H1 (cell line): Measurements from ENCODE around the gene ANKRD13B. TPM values are rescaled to one million over a fixed set of nuclear protein-coding genes. Genes with fewer than 3 reads are reported as not detected.

Experiments
- BACH1 ChIP-seq: IDR thresholded peaks from 2 replicates; pipeline ENCODE4 v1.6.1; 2012; ENCODE audit warnings: low read length, improper control_type of control experiment
- CHD7 ChIP-seq: fragments of 300-600 bp; sonication (generic); IDR thresholded peaks from 2 replicates; pipeline ENCODE4 v1.7.1; 2012; ENCODE audit warnings: low read length, moderate library complexity, mild to moderate bottlenecking, inconsistent platforms; ENCODE audit not compliant: insufficient replicate concordance
- CREB1 ChIP-seq: IDR thresholded peaks from 2 replicates; pipeline ENCODE4 v1.6.1; 2012; ENCODE audit warnings: inconsistent platforms
- KDM1A ChIP-seq: fragments of 200-600, 300-600 bp; sonication (generic); IDR thresholded peaks from 2 replicates; pipeline ENCODE4 v1.7.1; 2016; ENCODE audit warnings: mild to moderate bottlenecking, low read length, borderline replicate concordance
- RAD21 ChIP-seq, 2 experiments: IDR thresholded peaks in 1 of 2; conservative IDR thresholded peaks in 1 of 2; 2 replicates each; pipeline ENCODE4 v1.6.1; 2011; ENCODE audit warnings: low read depth in 2 of 2, low read length in 2 of 2, improper control_type of control experiment in 1 of 2, inconsistent platforms in 1 of 2, mild to moderate bottlenecking in 1 of 2, moderate library complexity in 1 of 2
- RXRA ChIP-seq: IDR thresholded peaks from 2 replicates; pipeline ENCODE4 v1.6.1; 2011; ENCODE audit warnings: low read depth, mild to moderate bottlenecking, low read length, moderate library complexity; ENCODE audit not compliant: insufficient read depth
- SP4 ChIP-seq: IDR thresholded peaks from 2 replicates; pipeline ENCODE4 v1.6.1; 2012; ENCODE audit warnings: low read length, inconsistent platforms
- polyA plus RNA-seq, 7 experiments: library from polyadenylated mRNA; depleted of rRNA in 3 of 7; stranded (reverse) in 5 of 7; unstranded in 2 of 7; fragments of >200 nt in 5 of 7; fragments of 200-250 nt in 2 of 7; gene quantifications; 1 replicate in 5 of 7; 2 replicates in 1 of 7; 4 replicates in 1 of 7; pipeline versions ENCODE4 v1.2.1 to v1.2.3, GENCODE V29; 2011 to 2013; ENCODE audit warnings: missing spikeins in 2 of 7, mixed read lengths in 2 of 7
- total RNA-seq: library from RNA; stranded (reverse); fragmentation: NEBNext Ultra II Directional; extraction: Animal tissue kit (Norgen Biotek cat#: 25700); gene quantifications from 2 replicates; pipeline ENCODE4 v1.2.1, GENCODE V29; 2021
- TF ChIP-seq, protein P1 (sequence below): IDR thresholded peaks from 2 replicates; pipeline ENCODE4 v1.6.1; 2011; ENCODE audit warnings: low read length, improper control_type of control experiment

ANKRD13B gene
- total and polyA plus RNA-seq, 2 of the 8 experiments (the other 6 are each of a cell fraction or from before 2014, with no cell fraction given) = 16.4 to 48.5 TPM

DNA sequence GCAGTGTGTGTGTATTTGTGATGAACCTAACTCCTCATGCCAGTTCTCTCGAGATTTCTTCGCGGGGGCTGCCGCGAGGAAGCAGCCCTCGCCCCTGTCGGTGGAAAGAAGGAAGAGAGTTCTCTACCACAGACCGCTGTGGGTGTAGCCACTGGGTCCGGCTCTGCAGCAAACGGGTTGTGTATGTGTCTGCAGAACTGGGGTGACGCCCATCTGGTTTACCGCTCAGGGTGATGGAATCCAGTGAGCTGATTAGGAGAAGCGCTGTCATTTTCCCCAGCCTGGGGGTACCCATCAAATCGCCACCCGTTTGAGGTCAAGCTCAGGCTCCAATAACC lies 22.1 kb downstream of the ANKRD13B start (continued):
- TF ChIP-seq CHD7 (no peak), KDM1A (no peak), CREB1 (no peak), RAD21 (IDR thresholded peaks at IDR 0.05 in 1 of 2, conservative IDR thresholded peaks at IDR 0.05 in 1 of 2; ENCODE audit: low read depth in 2 of 2, low read length in 2 of 2) (no peak), SP4 (no peak), BACH1 (no peak), RXRA (no peak)
- TF ChIP-seq, protein P1, sequence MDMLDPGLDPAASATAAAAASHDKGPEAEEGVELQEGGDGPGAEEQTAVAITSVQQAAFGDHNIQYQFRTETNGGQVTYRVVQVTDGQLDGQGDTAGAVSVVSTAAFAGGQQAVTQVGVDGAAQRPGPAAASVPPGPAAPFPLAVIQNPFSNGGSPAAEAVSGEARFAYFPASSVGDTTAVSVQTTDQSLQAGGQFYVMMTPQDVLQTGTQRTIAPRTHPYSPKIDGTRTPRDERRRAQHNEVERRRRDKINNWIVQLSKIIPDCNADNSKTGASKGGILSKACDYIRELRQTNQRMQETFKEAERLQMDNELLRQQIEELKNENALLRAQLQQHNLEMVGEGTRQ = no peak
